HG02852 (cell line): Measurements from ENCODE around the gene OR2A1.
"Not testable (repeated sequence)": the region's sequence is repeated elsewhere in the genome, so short reads cannot be mapped to it uniquely, and the experiment has no call there.

Source experiments
- ATAC-seq: cut with Tn5 transposase; IDR thresholded peaks from one replicate; pipeline ENCODE4 v1.9.1; 2021; ENCODE audit warnings: mild to moderate bottlenecking, moderate library complexity; ENCODE audit not compliant: unreplicated experiment

The OR2A1 gene

GRCh38 chr7:144311872-144312469, at the start of gene OR2A1:
Gene OR2A1, plus strand, starts transcription at chr7:144312419. Its CDS starts 5,706 bp downstream, at chr7:144318125.
- not testable (repeated sequence) for ATAC-seq

- not testable (repeated sequence) for ATAC-seq
Measured at GRCh38 chr7:144264692-144265091, 47.5 kb upstream of the OR2A1 start, which contains the start of gene OR2A7. Gene OR2A7, minus strand, starts transcription at chr7:144264792. Its CDS starts 5,164 bp downstream, at chr7:144259628.

GRCh38 chr7:144269188-144269587, 43.0 kb upstream of the OR2A1 start, which contains the start of gene CTAGE8:
Gene CTAGE8, minus strand, starts transcription at chr7:144269288. Its CDS starts 38 bp downstream, at chr7:144269250.
- ATAC-seq, result not testable (repeated sequence)

- not testable (repeated sequence) for ATAC-seq
Measured at GRCh38 chr7:144275281-144275680, 36.9 kb upstream of the OR2A1 start.

GRCh38 chr7:144280010-144280409, 32.2 kb upstream of the OR2A1 start:
- not testable (repeated sequence) for ATAC-seq

- not testable (repeated sequence) for ATAC-seq
Measured at GRCh38 chr7:144281981-144282380, 30.2 kb upstream of the OR2A1 start.

- not testable (repeated sequence) for ATAC-seq
Measured at GRCh38 chr7:144282490-144282889, 29.7 kb upstream of the OR2A1 start.

GRCh38 chr7:144283716-144284115, 28.5 kb upstream of the OR2A1 start:
- ATAC-seq, result not testable (repeated sequence)

- ATAC-seq, result not testable (repeated sequence)
Measured at GRCh38 chr7:144287171-144287784, 24.9 kb upstream of the OR2A1 start.

- ATAC-seq, result not testable (repeated sequence)
Measured at GRCh38 chr7:144291607-144292006, 20.6 kb upstream of the OR2A1 start.

- ATAC-seq, result not testable (repeated sequence)
Measured at GRCh38 chr7:144292384-144293161, 19.6 kb upstream of the OR2A1 start.

GRCh38 chr7:144293794-144294499, 18.3 kb upstream of the OR2A1 start:
- peak; percentile 79 for ATAC-seq

GRCh38 chr7:144302578-144303303, 9.5 kb upstream of the OR2A1 start:
- peak; percentile 55 for ATAC-seq

GRCh38 chr7:144303607-144304006, 8.6 kb upstream of the OR2A1 start:
- ATAC-seq, result not testable (repeated sequence)

- ATAC-seq, result not testable (repeated sequence)
Measured at GRCh38 chr7:144305156-144305555, 7.1 kb upstream of the OR2A1 start.

GRCh38 chr7:144309702-144310101, 2.5 kb upstream of the OR2A1 start:
- not testable (repeated sequence) for ATAC-seq

GRCh38 chr7:144311218-144311617, 1.0 kb upstream of the OR2A1 start:
- ATAC-seq, result not testable (repeated sequence)

- not testable (repeated sequence) for ATAC-seq
Measured at GRCh38 chr7:144317537-144317936, 5.3 kb downstream of the OR2A1 start.

- ATAC-seq, result not testable (repeated sequence)
Measured at GRCh38 chr7:144319547-144319946, 7.3 kb downstream of the OR2A1 start.

GRCh38 chr7:144321677-144322206, 9.5 kb downstream of the OR2A1 start:
- ATAC-seq, result not testable (repeated sequence)
